Activated naive CD4-positive, alpha-beta T cell treated with anti-CD3 and anti-CD28 coated beads, Interleukin-2, amount 50 U/mL, for 16 hours (primary cell): ENCODE measurements around the gene COL11A2.

Experiments used
- DNase-seq: peaks from one replicate; pipeline ENCODE4 v3.0.0-alpha.2; 2020

COL11A2 gene

GRCh38 chr6:33191383-33192104 is 723 bp downstream of the COL11A2 start:
- no peak for DNase-seq

GRCh38 chr6:33190504-33191107 is 1.7 kb downstream of the COL11A2 start:
- no peak for DNase-seq

GRCh38 chr6:33189625-33190448 is 2.4 kb downstream of the COL11A2 start:
- no peak for DNase-seq

GRCh38 chr6:33189164-33189563 is 3.1 kb downstream of the COL11A2 start:
- no peak for DNase-seq

GRCh38 chr6:33187809-33188208 is 4.5 kb downstream of the COL11A2 start:
- DNase-seq = no peak

GRCh38 chr6:33185654-33186187 is 6.5 kb downstream of the COL11A2 start:
- no peak for DNase-seq

GRCh38 chr6:33185190-33185589 is 7.1 kb downstream of the COL11A2 start:
- no peak for DNase-seq

- no peak for DNase-seq
Observed at GRCh38 chr6:33183071-33183683, 9.1 kb downstream of the COL11A2 start.

GRCh38 chr6:33181141-33181540 is 11.1 kb downstream of the COL11A2 start:
- DNase-seq = no peak

GRCh38 chr6:33178755-33179475 is 13.4 kb downstream of the COL11A2 start:
- no peak for DNase-seq

- DNase-seq = no peak
Observed at GRCh38 chr6:33177552-33178446, 14.5 kb downstream of the COL11A2 start.

- DNase-seq = no peak
Observed at GRCh38 chr6:33176906-33177305, 15.4 kb downstream of the COL11A2 start.

- no peak for DNase-seq
Observed at GRCh38 chr6:33175436-33176069, 16.7 kb downstream of the COL11A2 start.

GRCh38 chr6:33174784-33175183 is 17.5 kb downstream of the COL11A2 start:
- DNase-seq = no peak

GRCh38 chr6:33173535-33174180 is 18.6 kb downstream of the COL11A2 start:
- no peak for DNase-seq

- no peak for DNase-seq
Observed at GRCh38 chr6:33172688-33173534, 19.4 kb downstream of the COL11A2 start.

GRCh38 chr6:33171880-33172687 is 20.2 kb downstream of the COL11A2 start:
- DNase-seq = no peak
